Measurements from ENCODE around the gene CCT5. TPM values are rescaled to one million over a fixed set of nuclear protein-coding genes. Genes with fewer than 3 reads are reported as not detected.
"Not testable (repeated sequence)": the region's sequence is repeated elsewhere in the genome, so short reads cannot be mapped to it uniquely, and the experiment has no call there.

Gene CCT5
- total RNA-seq, 1 experiment from 2014 or later = 1,372 TPM

GRCh38 chr5:10253390-10253789 is 3.3 kb downstream of the CCT5 start:
- Histone ChIP-seq H3K27ac (no peak overlapping the region), H3K9me3 (replicated peaks) (no peaks in the 10 kb centered on the region), H3K4me1 (replicated peaks) (peaks cover 22% of the 10 kb centered on the region), H3K27me3 (replicated peaks) (no peaks in the 10 kb centered on the region), H3K4me3 (no peak overlapping the region), H3K36me3 (peaks cover 80% of the 10 kb centered on the region)
- DNase-seq (ENCODE audit: low read depth in 1 of 2, low spot score in 2 of 2) = no peak

- H3K36me3 ChIP-seq = peaks cover 93% of the 10 kb centered on the region
- no peak overlapping the region for H3K4me3 ChIP-seq
- no peak for DNase-seq (ENCODE audit: low read depth in 1 of 2, low spot score in 2 of 2)
- no peaks in the 10 kb centered on the region for H3K9me3 ChIP-seq (replicated peaks)
- H3K27ac ChIP-seq = no peak overlapping the region
- no peaks in the 10 kb centered on the region for H3K27me3 ChIP-seq (replicated peaks)
- peaks cover 18% of the 10 kb centered on the region for H3K4me1 ChIP-seq (replicated peaks)
These were observed 4.6 kb downstream of the CCT5 start for GRCh38 chr5:10254686-10255085.

- H3K36me3 ChIP-seq = peaks cover 99% of the 10 kb centered on the region
These were observed 7.8 kb downstream of the CCT5 start for GRCh38 chr5:10257870-10258269.

GRCh38 chr5:10259899-10260298 is 9.8 kb downstream of the CCT5 start:
- H3K27me3 ChIP-seq (replicated peaks) = no peaks in the 10 kb centered on the region
- H3K27ac ChIP-seq = no peak overlapping the region
- DNase-seq (ENCODE audit: low read depth in 1 of 2, low spot score in 2 of 2) = no peak
- peaks cover 100% of the 10 kb centered on the region for H3K36me3 ChIP-seq
- no peaks in the 10 kb centered on the region for H3K9me3 ChIP-seq (replicated peaks)
- H3K4me1 ChIP-seq (replicated peaks) = peaks cover 21% of the 10 kb centered on the region
- H3K4me3 ChIP-seq = no peak overlapping the region

More at GRCh38 chr5:10257870-10258269, 7.8 kb downstream of the CCT5 start:
- Histone ChIP-seq H3K27me3 (replicated peaks) (no peaks in the 10 kb centered on the region), H3K27ac (no peak overlapping the region), H3K9me3 (replicated peaks) (no peaks in the 10 kb centered on the region), H3K4me3 (no peak overlapping the region), H3K4me1 (replicated peaks) (peaks cover 21% of the 10 kb centered on the region)
- no peak for DNase-seq (ENCODE audit: low read depth in 1 of 2, low spot score in 2 of 2)

- DNase-seq (ENCODE audit: low read depth in 1 of 2, low spot score in 2 of 2) = no peak
- H3K4me3 ChIP-seq = no peak overlapping the region
- H3K36me3 ChIP-seq = peaks cover 100% of the 10 kb centered on the region
- no peaks in the 10 kb centered on the region for H3K27me3 ChIP-seq (replicated peaks)
- H3K27ac ChIP-seq = no peak overlapping the region
- H3K9me3 ChIP-seq (replicated peaks) = no peaks in the 10 kb centered on the region
- peaks cover 21% of the 10 kb centered on the region for H3K4me1 ChIP-seq (replicated peaks)
These were observed 11.0 kb downstream of the CCT5 start for GRCh38 chr5:10261065-10261464.

- H3K36me3 ChIP-seq = peaks cover 93% of the 10 kb centered on the region
- no peaks in the 10 kb centered on the region for H3K9me3 ChIP-seq (replicated peaks)
- no peaks in the 10 kb centered on the region for H3K27me3 ChIP-seq (replicated peaks)
- DNase-seq (ENCODE audit: low read depth in 1 of 2, low spot score in 2 of 2) = no peak
- H3K4me3 ChIP-seq = no peak overlapping the region
- H3K27ac ChIP-seq = no peak overlapping the region
- H3K4me1 ChIP-seq (replicated peaks) = peaks cover 27% of the 10 kb centered on the region
These were observed 12.2 kb downstream of the CCT5 start for GRCh38 chr5:10262121-10262774.

GRCh38 chr5:10262995-10263394 is 12.9 kb downstream of the CCT5 start:
- Histone ChIP-seq H3K9me3 (replicated peaks) (no peaks in the 10 kb centered on the region), H3K4me3 (no peak overlapping the region), H3K4me1 (replicated peaks) (peaks cover 33% of the 10 kb centered on the region), H3K27ac (no peak overlapping the region), H3K27me3 (replicated peaks) (no peaks in the 10 kb centered on the region), H3K36me3 (peaks cover 86% of the 10 kb centered on the region)
- no peak for DNase-seq (ENCODE audit: low read depth in 1 of 2, low spot score in 2 of 2)

GRCh38 chr5:10264604-10265003 is 14.5 kb downstream of the CCT5 start:
- peaks cover 70% of the 10 kb centered on the region for H3K36me3 ChIP-seq
- no peak overlapping the region for H3K27ac ChIP-seq
- H3K9me3 ChIP-seq (replicated peaks) = no peaks in the 10 kb centered on the region
- H3K4me1 ChIP-seq (replicated peaks) = peaks cover 28% of the 10 kb centered on the region
- no peak for DNase-seq (ENCODE audit: low read depth in 1 of 2, low spot score in 2 of 2)
- no peak overlapping the region for H3K4me3 ChIP-seq
- H3K27me3 ChIP-seq (replicated peaks) = no peaks in the 10 kb centered on the region

- no peaks in the 10 kb centered on the region for H3K9me3 ChIP-seq (replicated peaks)
- H3K4me3 ChIP-seq = no peak overlapping the region
- H3K27me3 ChIP-seq (replicated peaks) = no peaks in the 10 kb centered on the region
- peaks cover 20% of the 10 kb centered on the region for H3K4me1 ChIP-seq (replicated peaks)
- H3K36me3 ChIP-seq = peaks cover 61% of the 10 kb centered on the region
- DNase-seq (ENCODE audit: low read depth in 1 of 2, low spot score in 2 of 2) = no peak
- H3K27ac ChIP-seq = no peak overlapping the region
These were observed 15.4 kb downstream of the CCT5 start for GRCh38 chr5:10265245-10266109.

- H3K4me3 ChIP-seq = no peak overlapping the region
- no peak for DNase-seq (ENCODE audit: low read depth in 1 of 2, low spot score in 2 of 2)
- no peak overlapping the region for H3K27ac ChIP-seq
- peaks cover 54% of the 10 kb centered on the region for H3K36me3 ChIP-seq
- peaks cover 15% of the 10 kb centered on the region for H3K4me1 ChIP-seq (replicated peaks)
- H3K27me3 ChIP-seq (replicated peaks) = no peaks in the 10 kb centered on the region
- H3K9me3 ChIP-seq (replicated peaks) = no peaks in the 10 kb centered on the region
These were observed 16.1 kb downstream of the CCT5 start for GRCh38 chr5:10266137-10266536.

GRCh38 chr5:10266839-10267238 is 16.8 kb downstream of the CCT5 start:
- H3K36me3 ChIP-seq = peaks cover 47% of the 10 kb centered on the region
- H3K4me3 ChIP-seq = no peak overlapping the region
- no peak for DNase-seq (ENCODE audit: low read depth in 1 of 2, low spot score in 2 of 2)
- H3K27ac ChIP-seq = no peak overlapping the region
- H3K27me3 ChIP-seq (replicated peaks) = no peaks in the 10 kb centered on the region
- peaks cover 12% of the 10 kb centered on the region for H3K4me1 ChIP-seq (replicated peaks)
- no peaks in the 10 kb centered on the region for H3K9me3 ChIP-seq (replicated peaks)

GRCh38 chr5:10268100-10268499 is 18.0 kb downstream of the CCT5 start:
- Histone ChIP-seq H3K27me3 (replicated peaks) (no peaks in the 10 kb centered on the region), H3K4me3 (no peak overlapping the region), H3K9me3 (replicated peaks) (no peaks in the 10 kb centered on the region), H3K36me3 (peaks cover 35% of the 10 kb centered on the region), H3K4me1 (replicated peaks) (peaks cover 19% of the 10 kb centered on the region), H3K27ac (no peak overlapping the region)
- no peak for DNase-seq (ENCODE audit: low read depth in 1 of 2, low spot score in 2 of 2)

GRCh38 chr5:10272053-10272874 is 22.2 kb downstream of the CCT5 start:
- no peak for DNase-seq (ENCODE audit: low read depth in 1 of 2, low spot score in 2 of 2)
- H3K36me3 ChIP-seq = no peaks in the 10 kb centered on the region
- no peak overlapping the region for H3K4me3 ChIP-seq
- H3K27me3 ChIP-seq (replicated peaks) = no peaks in the 10 kb centered on the region
- no peaks in the 10 kb centered on the region for H3K9me3 ChIP-seq (replicated peaks)
- H3K27ac ChIP-seq = no peak overlapping the region
- H3K4me1 ChIP-seq (replicated peaks) = peaks cover 16% of the 10 kb centered on the region

- H3K27me3 ChIP-seq (replicated peaks); H3K36me3 ChIP-seq; H3K9me3 ChIP-seq (replicated peaks); H3K27ac ChIP-seq; H3K4me3 ChIP-seq: not testable (repeated sequence)
- peaks cover 11% of the 10 kb centered on the region for H3K4me1 ChIP-seq (replicated peaks)
- DNase-seq (ENCODE audit: low read depth in 1 of 2, low spot score in 2 of 2) = peak in 1 of 2 experiments; percentile 35
These were observed 22.8 kb downstream of the CCT5 start for GRCh38 chr5:10272875-10273209.

All from SJSA1 (cell line).